H9 (cell line): Measurements from ENCODE around the gene AQP10. TPM values are rescaled to one million over a fixed set of nuclear protein-coding genes. Genes with fewer than 3 reads are reported as not detected.

ENCODE experiments used
- DNase-seq: peaks from one replicate; pipeline ENCODE4 v3.0.0-alpha.2; 2017
- H2AFZ ChIP-seq: one replicate; pipeline ENCODE4 v1.6.1; 2013; ENCODE audit warnings: mild to moderate bottlenecking, low read length, control low read depth, moderate library complexity
- H2AK5ac ChIP-seq: 2 replicates; pipeline ENCODE4 v1.6.1; 2013; ENCODE audit warnings: low read length, control low read depth, mixed read lengths; ENCODE audit not compliant: insufficient read length
- H2BK120ac ChIP-seq: one replicate; pipeline ENCODE4 v1.6.1; 2013; ENCODE audit warnings: low read depth, mild to moderate bottlenecking, low read length, control low read depth, inconsistent platforms; ENCODE audit not compliant: poor library complexity, severe bottlenecking
- H2BK12ac ChIP-seq: 2 replicates; pipeline ENCODE4 v1.6.1; 2013; ENCODE audit warnings: low read length, control low read depth, mixed read lengths, low read depth; ENCODE audit not compliant: insufficient read length
- H2BK15ac ChIP-seq: 2 replicates; pipeline ENCODE4 v1.6.1; 2013; ENCODE audit warnings: low read depth, low read length, control low read depth
- H2BK20ac ChIP-seq: one replicate; pipeline ENCODE4 v1.6.1; 2013; ENCODE audit warnings: low read depth, mild to moderate bottlenecking, low read length, control low read depth, inconsistent platforms; ENCODE audit not compliant: poor library complexity, severe bottlenecking
- H2BK5ac ChIP-seq: 2 replicates; pipeline ENCODE4 v1.6.1; 2013; ENCODE audit warnings: low read length, control low read depth, mixed read lengths; ENCODE audit not compliant: insufficient read length
- H3K14ac ChIP-seq: 2 replicates; pipeline ENCODE4 v1.6.1; 2013; ENCODE audit warnings: low read length, control low read depth; ENCODE audit not compliant: insufficient read depth
- H3K18ac ChIP-seq: 2 replicates; pipeline ENCODE4 v1.6.1; 2013; ENCODE audit warnings: low read depth, mild to moderate bottlenecking, mixed read lengths, low read length, control low read depth; ENCODE audit not compliant: insufficient read length
- H3K23ac ChIP-seq: 2 replicates; pipeline ENCODE4 v1.6.1; 2013; ENCODE audit warnings: low read length, control low read depth, mixed read lengths, low read depth; ENCODE audit not compliant: insufficient read length
- H3K23me2 ChIP-seq: 2 replicates; pipeline ENCODE4 v1.6.1; 2013; ENCODE audit warnings: low read depth, mild to moderate bottlenecking, mixed read lengths, low read length, control low read depth; ENCODE audit not compliant: insufficient read length, poor library complexity, severe bottlenecking
- H3K27ac ChIP-seq: 2 replicates; pipeline ENCODE4 v1.5.1; 2013; ENCODE audit warnings: low read length, control low read depth, mixed read lengths, low read depth; ENCODE audit not compliant: insufficient read length
- H3K27me3 ChIP-seq: 2 replicates; pipeline ENCODE4 v1.6.1; 2013; ENCODE audit warnings: low read length, control low read depth, inconsistent platforms; ENCODE audit not compliant: insufficient read depth
- H3K4ac ChIP-seq: 2 replicates; pipeline ENCODE4 v1.6.1; 2013; ENCODE audit warnings: low read depth, mild to moderate bottlenecking, control low read depth, inconsistent platforms, low read length, moderate library complexity
- H3K4me1 ChIP-seq: 2 replicates; pipeline ENCODE4 v1.6.1; 2013; ENCODE audit warnings: low read length, control low read depth, inconsistent platforms; ENCODE audit not compliant: insufficient read depth
- H3K4me2 ChIP-seq: 2 replicates; pipeline ENCODE4 v1.6.1; 2013; ENCODE audit warnings: low read length, control low read depth, mixed read lengths; ENCODE audit not compliant: insufficient read length, insufficient read depth
- H3K56ac ChIP-seq: 2 replicates; pipeline ENCODE4 v1.6.1; 2013; ENCODE audit warnings: low read depth, mild to moderate bottlenecking, mixed read lengths, low read length, control low read depth; ENCODE audit not compliant: insufficient read length
- H3K79me1 ChIP-seq: 2 replicates; pipeline ENCODE4 v1.6.1; 2013; ENCODE audit warnings: low read depth, mild to moderate bottlenecking, moderate library complexity, low read length, control low read depth, inconsistent platforms; ENCODE audit not compliant: insufficient read depth, poor library complexity, severe bottlenecking
- H3K79me2 ChIP-seq: 2 replicates; pipeline ENCODE4 v1.6.1; 2013; ENCODE audit warnings: low read length, control low read depth, inconsistent platforms; ENCODE audit not compliant: insufficient read depth
- H3K9ac ChIP-seq: 2 replicates; pipeline ENCODE4 v1.6.1; 2013; ENCODE audit warnings: low read length, control low read depth, mixed read lengths; ENCODE audit not compliant: insufficient read length; ENCODE audit errors: extremely low read depth
- H3K9me3 ChIP-seq: one replicate; pipeline ENCODE4 v1.6.1; 2013; ENCODE audit warnings: low read depth, low read length, inconsistent platforms; ENCODE audit not compliant: control insufficient read depth
- H3T11ph ChIP-seq: one replicate; pipeline ENCODE4 v1.6.1; 2013; ENCODE audit warnings: mild to moderate bottlenecking, low read length, control low read depth, inconsistent platforms
- H4K20me1 ChIP-seq: one replicate; pipeline ENCODE4 v1.6.1; 2013; ENCODE audit not compliant: control insufficient read depth, insufficient read length, insufficient read depth
- H4K5ac ChIP-seq: 2 replicates; pipeline ENCODE4 v1.6.1; 2013; ENCODE audit warnings: low read depth, mild to moderate bottlenecking, mixed read lengths, low read length, control low read depth; ENCODE audit not compliant: insufficient read length
- H4K8ac ChIP-seq: replicated peaks from 2 replicates; pipeline ENCODE4 v1.6.1; 2013; ENCODE audit warnings: low read length, control low read depth, mixed read lengths, low read depth; ENCODE audit not compliant: insufficient read length
- H4K91ac ChIP-seq: 2 replicates; pipeline ENCODE4 v1.6.1; 2013; ENCODE audit warnings: low read depth, mild to moderate bottlenecking, moderate library complexity, mixed read lengths, low read length, control low read depth; ENCODE audit not compliant: insufficient read length
- H3K27ac Mint-ChIP-seq, 3 experiments: 2 replicates in 2 of 3; 3 replicates in 1 of 3; pipeline ENCODE4 v1.8.0; 2020 to 2021; ENCODE audit warnings: mixed read lengths in 3 of 3, mild to moderate bottlenecking in 1 of 3, moderate library complexity in 1 of 3
- H3K27me3 Mint-ChIP-seq: 2 replicates; pipeline ENCODE4 v1.8.0; 2021; ENCODE audit warnings: low read depth, mild to moderate bottlenecking, moderate library complexity, mixed read lengths
- H3K36me3 Mint-ChIP-seq, 3 experiments: 2 replicates in 2 of 3; 3 replicates in 1 of 3; pipeline ENCODE4 v1.8.0; 2020 to 2021; ENCODE audit warnings: low read depth in 3 of 3, mixed read lengths in 3 of 3; ENCODE audit not compliant: insufficient read depth in 1 of 3
- H3K4me1 Mint-ChIP-seq, 2 experiments: 2 replicates each; pipeline ENCODE4 v1.8.0; 2020; ENCODE audit warnings: mixed read lengths in 2 of 2
- H3K4me3 Mint-ChIP-seq, 2 experiments: 2 replicates in 1 of 2; 3 replicates in 1 of 2; pipeline ENCODE4 v1.8.0; 2020 to 2021; ENCODE audit warnings: mild to moderate bottlenecking in 2 of 2, mixed read lengths in 2 of 2, moderate library complexity in 1 of 2
- H3K9me3 Mint-ChIP-seq, 2 experiments: 2 replicates in 1 of 2; 3 replicates in 1 of 2; pipeline ENCODE4 v1.8.0; 2020; ENCODE audit warnings: mild to moderate bottlenecking in 2 of 2, mixed read lengths in 2 of 2, moderate library complexity in 1 of 2
- CTCF ChIP-seq: fragments of 200-600 bp; sonication (generic); conservative IDR thresholded peaks from 3 replicates; pipeline ENCODE4 v1.8.0; 2021; ENCODE audit warnings: antibody characterized with exemption, mild to moderate bottlenecking
- WGBS: extraction: QIAGEN DNeasy Blood & Tissue Kit; methylation state at CpG from one replicate; pipeline ENCODE4 v1.1.7; 2013; ENCODE audit warnings: missing lambda C conversion rate, low lambda C conversion rate, mixed read lengths; ENCODE audit not compliant: insufficient read length; ENCODE audit errors: extremely low coverage; 5-methylcytosine and 5-hydroxymethylcytosine counted together
- total RNA-seq: library from RNA; stranded (reverse); gene quantifications from 2 replicates; pipeline ENCODE4 v1.2.1, GENCODE V29; 2021

Gene AQP10
- total RNA-seq, 1 experiment from 2014 or later, result not detected

GRCh38 chr1:154324241-154324640 is 3.3 kb downstream of the AQP10 start:
- Mint-ChIP-seq H3K27ac (no peak overlapping the region), H3K36me3 (no peaks in the 10 kb centered on the region; a peak in 2 of 7 replicates), H3K27me3 (peaks cover 17% of the 10 kb centered on the region), H3K4me1 (peaks cover 23 to 26% of the 10 kb centered on the region in 2 experiments), H3K9me3 (no peaks in the 10 kb centered on the region), H3K4me3 (peak overlapping the region; percentile 93 to 99; a peak in 4 of 5 replicates)
- peaks cover 2% of the 10 kb centered on the region; the same call in 1 of the 2 replicates for H3K79me2 ChIP-seq
- no peak overlapping the region for H4K5ac ChIP-seq
- H4K8ac ChIP-seq, result no peak overlapping the region
- H3K27ac ChIP-seq, result no peak overlapping the region
- no peak overlapping the region for H2BK12ac ChIP-seq
- no peak overlapping the region for H3K23ac ChIP-seq
- no peak overlapping the region for H3K9ac ChIP-seq
- H2BK5ac ChIP-seq, result no peak overlapping the region
- no peak overlapping the region for H3K14ac ChIP-seq
- H3K9me3 ChIP-seq, result no peaks in the 10 kb centered on the region
- no peak overlapping the region for H2BK15ac ChIP-seq
- H2AFZ ChIP-seq, result no peak overlapping the region
- H3K79me1 ChIP-seq, result no peaks in the 10 kb centered on the region
- H4K91ac ChIP-seq, result no peak overlapping the region
- H3K4me1 ChIP-seq, result peaks cover 12% of the 10 kb centered on the region; the same call in 1 of the 2 replicates
- no peak overlapping the region for H2BK120ac ChIP-seq
- H2BK20ac ChIP-seq, result no peak overlapping the region
- no peak overlapping the region for H2AK5ac ChIP-seq
- H3T11ph ChIP-seq, result no peak overlapping the region
- peaks cover 16% of the 10 kb centered on the region for H3K23me2 ChIP-seq
- no peaks in the 10 kb centered on the region for H3K27me3 ChIP-seq
- no peak overlapping the region for H3K56ac ChIP-seq
- no peak for DNase-seq
- H3K18ac ChIP-seq, result no peak overlapping the region
- TF ChIP-seq CTCF, result no peak
- no peaks in the 10 kb centered on the region for H4K20me1 ChIP-seq
- peak overlapping the region; percentile 82 for H3K4me2 ChIP-seq
- H3K4ac ChIP-seq, result no peak overlapping the region
- no CpG with 5 or more reads among the region's 2 CpGs for WGBS
